K562 (cell line): ENCODE results near the gene HS2ST1. TPM values are rescaled to one million over a fixed set of nuclear protein-coding genes. Genes with fewer than 3 reads are reported as not detected.

Experiments
- SRF ChIP-seq, 2 experiments: fragments of 250-450, 450-650 bp in 1 of 2; sonication (Bioruptor Pico) in 1 of 2; sonication (generic) in 1 of 2; formaldehyde crosslinking; IDR thresholded peaks; 2 replicates each; pipeline versions ENCODE4 v1.5.0 to v1.5.1; 2020 to 2022; ENCODE audit warnings: mild to moderate bottlenecking in 1 of 2, missing genetic modification reagents in 1 of 2
- ZNF436 ChIP-seq: fragments of 250-450, 450-650 bp; sonication (Bioruptor Pico); formaldehyde crosslinking; IDR thresholded peaks from 2 replicates; pipeline ENCODE4 v1.7.0; 2020; ENCODE audit warnings: mild to moderate bottlenecking
- polyA plus RNA-seq, 8 experiments: library from polyadenylated mRNA; depleted of rRNA in 4 of 8; stranded (reverse) in 5 of 8; unstranded in 3 of 8; fragments of >200 nt; fragmentation: Nextera tagmentation in 2 of 8; fragmentation: Illumina TruSeq in 1 of 8; extraction: Ambion mirVana in 2 of 8; extraction: Trizol in 1 of 8; gene quantifications; 2 replicates each; pipeline versions ENCODE4 v1.2.1 to v1.2.3, GENCODE V29; 2011 to 2014; ENCODE audit warnings: inconsistent platforms in 1 of 8, missing spikeins in 1 of 8
- total RNA-seq, 7 experiments: library from RNA; depleted of rRNA in 6 of 7; stranded (reverse); fragments of >200 nt in 6 of 7; fragmentation: Illumina TruSeq in 2 of 7; extraction: Trizol in 2 of 7; gene quantifications; 2 replicates each; pipeline versions ENCODE4 v1.2.1 to v1.2.3, GENCODE V29; 2011 to 2021; ENCODE audit warnings: low replicate concordance in 1 of 7
- TF ChIP-seq, protein P1 (sequence below): fragments of 250-450 bp; sonication (Bioruptor Pico); IDR thresholded peaks from 2 replicates; pipeline ENCODE4 v1.5.0; 2021; ENCODE audit warnings: mild to moderate bottlenecking, borderline replicate concordance
- TF ChIP-seq, protein P2 (sequence below): sonication (generic); formaldehyde crosslinking; IDR thresholded peaks from 2 replicates; pipeline ENCODE4 v1.8.0; 2022; ENCODE audit warnings: mild to moderate bottlenecking, missing genetic modification reagents
- TF ChIP-seq, protein P3 (sequence below), 2 experiments: IDR thresholded peaks; 2 replicates each; pipeline ENCODE4 v1.6.1; 2011; ENCODE audit warnings: borderline replicate concordance in 1 of 2, control low read depth in 1 of 2, low read depth in 1 of 2, low read length in 1 of 2, mild to moderate bottlenecking in 1 of 2, mixed read lengths in 1 of 2, moderate library complexity in 1 of 2; ENCODE audit not compliant: insufficient read depth in 1 of 2, insufficient read length in 1 of 2, poor library complexity in 1 of 2, severe bottlenecking in 1 of 2; ENCODE audit errors: extremely low read depth in 1 of 2

HS2ST1 gene
- total and polyA plus RNA-seq, 9 of the 15 experiments (the other 6 are each of a cell fraction or from before 2014, with no cell fraction given) = 7.7 to 43.3 (median 25.8) TPM

DNA sequence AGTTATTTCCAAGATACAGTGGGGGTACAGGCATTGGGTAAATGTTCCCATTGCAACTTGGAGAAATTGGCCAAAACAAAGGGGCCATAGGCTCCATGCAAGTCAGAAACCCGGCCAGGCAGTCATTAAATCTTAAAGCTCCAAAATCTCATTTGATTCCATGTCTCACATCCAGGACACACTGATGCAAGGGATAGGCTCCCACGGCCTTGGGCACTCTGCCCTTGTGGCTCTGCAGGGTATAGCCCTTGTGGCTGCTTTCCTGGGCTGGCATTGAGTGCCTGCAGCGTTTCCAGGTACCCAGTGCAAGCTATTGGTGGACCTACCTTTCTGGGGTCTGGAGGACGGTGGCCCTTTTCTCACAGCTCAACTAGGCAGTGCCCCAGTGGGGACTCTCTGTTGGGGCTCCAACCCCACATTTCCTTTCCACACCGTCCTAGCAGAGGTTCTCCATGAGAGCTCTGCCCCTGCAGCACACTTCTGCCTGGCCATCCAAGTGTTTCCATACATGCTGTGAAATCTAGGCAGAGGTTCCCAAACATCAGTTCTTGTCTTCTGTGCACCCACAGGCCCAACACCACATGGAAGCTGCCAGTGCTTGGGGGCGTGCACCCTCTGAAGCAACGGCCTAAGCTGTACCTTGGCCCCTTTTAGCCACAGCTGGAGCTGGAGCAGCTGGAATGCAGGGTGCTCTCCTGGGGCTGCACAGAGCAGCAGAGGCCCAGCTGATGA is 67.2 kb downstream of the HS2ST1 start (continued):
- TF ChIP-seq, protein P1, sequence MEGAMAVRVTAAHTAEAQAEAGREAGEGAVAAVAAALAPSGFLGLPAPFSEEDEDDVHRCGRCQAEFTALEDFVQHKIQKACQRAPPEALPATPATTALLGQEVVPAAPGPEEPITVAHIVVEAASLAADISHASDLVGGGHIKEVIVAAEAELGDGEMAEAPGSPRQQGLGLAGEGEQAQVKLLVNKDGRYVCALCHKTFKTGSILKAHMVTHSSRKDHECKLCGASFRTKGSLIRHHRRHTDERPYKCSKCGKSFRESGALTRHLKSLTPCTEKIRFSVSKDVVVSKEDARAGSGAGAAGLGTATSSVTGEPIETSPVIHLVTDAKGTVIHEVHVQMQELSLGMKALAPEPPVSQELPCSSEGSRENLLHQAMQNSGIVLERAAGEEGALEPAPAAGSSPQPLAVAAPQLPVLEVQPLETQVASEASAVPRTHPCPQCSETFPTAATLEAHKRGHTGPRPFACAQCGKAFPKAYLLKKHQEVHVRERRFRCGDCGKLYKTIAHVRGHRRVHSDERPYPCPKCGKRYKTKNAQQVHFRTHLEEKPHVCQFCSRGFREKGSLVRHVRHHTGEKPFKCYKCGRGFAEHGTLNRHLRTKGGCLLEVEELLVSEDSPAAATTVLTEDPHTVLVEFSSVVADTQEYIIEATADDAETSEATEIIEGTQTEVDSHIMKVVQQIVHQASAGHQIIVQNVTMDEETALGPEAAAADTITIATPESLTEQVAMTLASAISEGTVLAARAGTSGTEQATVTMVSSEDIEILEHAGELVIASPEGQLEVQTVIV (CRISPR knock-in tag) = no peak
- TF ChIP-seq, protein P2, sequence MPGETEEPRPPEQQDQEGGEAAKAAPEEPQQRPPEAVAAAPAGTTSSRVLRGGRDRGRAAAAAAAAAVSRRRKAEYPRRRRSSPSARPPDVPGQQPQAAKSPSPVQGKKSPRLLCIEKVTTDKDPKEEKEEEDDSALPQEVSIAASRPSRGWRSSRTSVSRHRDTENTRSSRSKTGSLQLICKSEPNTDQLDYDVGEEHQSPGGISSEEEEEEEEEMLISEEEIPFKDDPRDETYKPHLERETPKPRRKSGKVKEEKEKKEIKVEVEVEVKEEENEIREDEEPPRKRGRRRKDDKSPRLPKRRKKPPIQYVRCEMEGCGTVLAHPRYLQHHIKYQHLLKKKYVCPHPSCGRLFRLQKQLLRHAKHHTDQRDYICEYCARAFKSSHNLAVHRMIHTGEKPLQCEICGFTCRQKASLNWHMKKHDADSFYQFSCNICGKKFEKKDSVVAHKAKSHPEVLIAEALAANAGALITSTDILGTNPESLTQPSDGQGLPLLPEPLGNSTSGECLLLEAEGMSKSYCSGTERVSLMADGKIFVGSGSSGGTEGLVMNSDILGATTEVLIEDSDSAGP = no peak
- TF ChIP-seq, protein P3, sequence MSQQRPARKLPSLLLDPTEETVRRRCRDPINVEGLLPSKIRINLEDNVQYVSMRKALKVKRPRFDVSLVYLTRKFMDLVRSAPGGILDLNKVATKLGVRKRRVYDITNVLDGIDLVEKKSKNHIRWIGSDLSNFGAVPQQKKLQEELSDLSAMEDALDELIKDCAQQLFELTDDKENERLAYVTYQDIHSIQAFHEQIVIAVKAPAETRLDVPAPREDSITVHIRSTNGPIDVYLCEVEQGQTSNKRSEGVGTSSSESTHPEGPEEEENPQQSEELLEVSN (IDR thresholded peaks at IDR 0.05; ENCODE audit: borderline replicate concordance in 1 of 2, extremely low read depth in 1 of 2, insufficient read depth in 1 of 2, insufficient read length in 1 of 2, low read depth in 1 of 2, low read length in 1 of 2, poor library complexity in 1 of 2, severe bottlenecking in 1 of 2) = no peak
- no peak for TF ChIP-seq SRF (CRISPR knock-in tag; IDR thresholded peaks at IDR 0.05)
- no peak for TF ChIP-seq ZNF436 (CRISPR knock-in tag)
